DND-41 (cell line): ENCODE results near the gene PRR7.

ENCODE experiments used
- EZH2 ChIP-seq: IDR thresholded peaks from 3 replicates; pipeline ENCODE4 v1.6.1; 2012; ENCODE audit warnings: borderline replicate concordance, low read depth, mild to moderate bottlenecking, moderate library complexity, low read length, inconsistent platforms; ENCODE audit not compliant: severe bottlenecking
- TF ChIP-seq, protein P1 (sequence below): IDR thresholded peaks from 2 replicates; pipeline ENCODE4 v1.5.1; 2012; ENCODE audit warnings: borderline replicate concordance, low read length, moderate library complexity, mild to moderate bottlenecking; ENCODE audit not compliant: poor library complexity, severe bottlenecking; ENCODE audit errors: extremely low read depth

GRCh38 chr5:177496070-177496726 lies 49.6 kb downstream of the PRR7 start:
- TF ChIP-seq, protein P1, sequence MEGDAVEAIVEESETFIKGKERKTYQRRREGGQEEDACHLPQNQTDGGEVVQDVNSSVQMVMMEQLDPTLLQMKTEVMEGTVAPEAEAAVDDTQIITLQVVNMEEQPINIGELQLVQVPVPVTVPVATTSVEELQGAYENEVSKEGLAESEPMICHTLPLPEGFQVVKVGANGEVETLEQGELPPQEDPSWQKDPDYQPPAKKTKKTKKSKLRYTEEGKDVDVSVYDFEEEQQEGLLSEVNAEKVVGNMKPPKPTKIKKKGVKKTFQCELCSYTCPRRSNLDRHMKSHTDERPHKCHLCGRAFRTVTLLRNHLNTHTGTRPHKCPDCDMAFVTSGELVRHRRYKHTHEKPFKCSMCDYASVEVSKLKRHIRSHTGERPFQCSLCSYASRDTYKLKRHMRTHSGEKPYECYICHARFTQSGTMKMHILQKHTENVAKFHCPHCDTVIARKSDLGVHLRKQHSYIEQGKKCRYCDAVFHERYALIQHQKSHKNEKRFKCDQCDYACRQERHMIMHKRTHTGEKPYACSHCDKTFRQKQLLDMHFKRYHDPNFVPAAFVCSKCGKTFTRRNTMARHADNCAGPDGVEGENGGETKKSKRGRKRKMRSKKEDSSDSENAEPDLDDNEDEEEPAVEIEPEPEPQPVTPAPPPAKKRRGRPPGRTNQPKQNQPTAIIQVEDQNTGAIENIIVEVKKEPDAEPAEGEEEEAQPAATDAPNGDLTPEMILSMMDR = no peak
- no peak for TF ChIP-seq EZH2
